Measurements from ENCODE around the gene XXYLT1. TPM values are rescaled to one million over a fixed set of nuclear protein-coding genes. Genes with fewer than 3 reads are reported as not detected.
"Not testable (repeated sequence)": the region's sequence is repeated elsewhere in the genome, so short reads cannot be mapped to it uniquely, and the experiment has no call there.

XXYLT1 gene
- polyA plus RNA-seq, 4 donors = 28.9 to 35.7 (median 31.3) TPM

- DNase-seq (ENCODE audit: low read depth in 4 of 4, low spot score in 3 of 4) = no peak
Observed at GRCh38 chr3:195103623-195104022, 167.3 kb downstream of the XXYLT1 start.

GRCh38 chr3:195102609-195103467 lies 168.1 kb downstream of the XXYLT1 start:
- DNase-seq (ENCODE audit: low read depth in 4 of 4, low spot score in 3 of 4) = no peak

- no peak for DNase-seq (ENCODE audit: low read depth in 4 of 4, low spot score in 3 of 4)
Observed at GRCh38 chr3:195101927-195102608, 168.9 kb downstream of the XXYLT1 start.

GRCh38 chr3:195101001-195101583 lies 169.9 kb downstream of the XXYLT1 start:
- no peak for DNase-seq (ENCODE audit: low read depth in 4 of 4, low spot score in 3 of 4)

GRCh38 chr3:195099951-195100785 lies 170.8 kb downstream of the XXYLT1 start:
- no peak for DNase-seq (ENCODE audit: low read depth in 4 of 4, low spot score in 3 of 4)

GRCh38 chr3:195098741-195099525 lies 172.0 kb downstream of the XXYLT1 start:
- no peak for DNase-seq (ENCODE audit: low read depth in 4 of 4, low spot score in 3 of 4)

- no peak for DNase-seq (ENCODE audit: low read depth in 4 of 4, low spot score in 3 of 4)
Observed at GRCh38 chr3:195097331-195098255, 173.4 kb downstream of the XXYLT1 start.

GRCh38 chr3:195096484-195097330 lies 174.3 kb downstream of the XXYLT1 start:
- DNase-seq (ENCODE audit: low read depth in 4 of 4, low spot score in 3 of 4) = no peak

GRCh38 chr3:195096053-195096452 lies 174.9 kb downstream of the XXYLT1 start:
- DNase-seq (ENCODE audit: low read depth in 4 of 4, low spot score in 3 of 4) = no peak

GRCh38 chr3:195095704-195096036 lies 175.3 kb downstream of the XXYLT1 start:
- no peak for DNase-seq (ENCODE audit: low read depth in 4 of 4, low spot score in 3 of 4)

- DNase-seq (ENCODE audit: low read depth in 4 of 4, low spot score in 3 of 4) = no peak
Observed at GRCh38 chr3:195095035-195095703, 175.8 kb downstream of the XXYLT1 start.

- no peak for DNase-seq (ENCODE audit: low read depth in 4 of 4, low spot score in 3 of 4)
Observed at GRCh38 chr3:195094191-195094921, 176.6 kb downstream of the XXYLT1 start.

GRCh38 chr3:195093731-195094130 lies 177.2 kb downstream of the XXYLT1 start:
- DNase-seq (ENCODE audit: low read depth in 4 of 4, low spot score in 3 of 4) = no peak

GRCh38 chr3:195087840-195088601 lies 182.9 kb downstream of the XXYLT1 start:
- DNase-seq (ENCODE audit: low read depth in 4 of 4, low spot score in 3 of 4) = not testable (repeated sequence)

- no peak for DNase-seq (ENCODE audit: low read depth in 4 of 4, low spot score in 3 of 4)
Observed at GRCh38 chr3:195087328-195087727, 183.6 kb downstream of the XXYLT1 start.

GRCh38 chr3:195086885-195087284 lies 184.1 kb downstream of the XXYLT1 start:
- DNase-seq (ENCODE audit: low read depth in 4 of 4, low spot score in 3 of 4) = no peak
